ENCODE data around the gene NME7. TPM values are rescaled to one million over a fixed set of nuclear protein-coding genes. Genes with fewer than 3 reads are reported as not detected.
A peak's percentile ranks its signal among the peaks of the same experiment; 100 is the strongest.

Gene NME7
- total RNA-seq, 1 experiment from 2014 or later: 9.0 TPM

- CTCF ChIA-PET: no interaction called here
- POLR2A ChIA-PET: no interaction called here
- DNase-seq: no peak
- Mint-ChIP-seq H3K4me1 (ENCODE audit: low read depth, unreplicated experiment) (no peaks in the 10 kb centered on the region), H3K36me3 (ENCODE audit: insufficient read depth, unreplicated experiment) (no peaks in the 10 kb centered on the region), H3K27ac (ENCODE audit: unreplicated experiment) (no peak overlapping the region), H3K9me3 (ENCODE audit: unreplicated experiment) (peaks cover 29% of the 10 kb centered on the region), H3K4me3 (ENCODE audit: unreplicated experiment) (no peak overlapping the region), H3K27me3 (ENCODE audit: insufficient read depth, unreplicated experiment) (no peaks in the 10 kb centered on the region)
- no peaks in the 10 kb centered on the region for H3K27me3 ChIP-seq (replicated peaks; ENCODE audit: control insufficient read depth, insufficient read depth, low read length)
- H3K4me3 ChIP-seq (ENCODE audit: low read depth, low read length): no peak overlapping the region
- intact Hi-C loops (cut with micrococcal nuclease; ENCODE audit: unreplicated experiment): no loop called here
- H3K36me3 ChIP-seq (ENCODE audit: control insufficient read depth, insufficient read depth, low read length): no peaks in the 10 kb centered on the region
- H3K9me3 ChIP-seq: peaks cover 5% of the 10 kb centered on the region; the same call in 1 of the 2 replicates
- BruUV-seq (replicated peaks): no TSS peak
- H3K4me1 ChIP-seq: no peaks in the 10 kb centered on the region
- TF ChIP-seq CTCF (IDR thresholded peaks at IDR 0.05; ENCODE audit: insufficient read depth in 1 of 2, low read depth in 1 of 2, low read length in 1 of 2, severe bottlenecking in 1 of 2, unreplicated experiment in 1 of 2): no peak
Observed at GRCh38 chr1:169260478-169261151, 107.0 kb downstream of the NME7 start.

- BruUV-seq (replicated peaks): no TSS peak
- Mint-ChIP-seq H3K36me3 (ENCODE audit: insufficient read depth, unreplicated experiment) (no peaks in the 10 kb centered on the region), H3K4me1 (ENCODE audit: low read depth, unreplicated experiment) (no peaks in the 10 kb centered on the region), H3K9me3 (ENCODE audit: unreplicated experiment) (peaks cover 21% of the 10 kb centered on the region), H3K27ac (ENCODE audit: unreplicated experiment) (no peak overlapping the region), H3K27me3 (ENCODE audit: insufficient read depth, unreplicated experiment) (no peaks in the 10 kb centered on the region), H3K4me3 (ENCODE audit: unreplicated experiment) (no peak overlapping the region)
- Histone ChIP-seq H3K27me3 (replicated peaks; ENCODE audit: control insufficient read depth, insufficient read depth, low read length) (no peaks in the 10 kb centered on the region), H3K4me1 (no peaks in the 10 kb centered on the region), H3K9me3 (peaks cover 5% of the 10 kb centered on the region; the same call in 1 of the 2 replicates), H3K4me3 (ENCODE audit: low read depth, low read length) (no peak overlapping the region), H3K36me3 (ENCODE audit: control insufficient read depth, insufficient read depth, low read length) (no peaks in the 10 kb centered on the region)
- no peak for TF ChIP-seq CTCF (IDR thresholded peaks at IDR 0.05; ENCODE audit: insufficient read depth in 1 of 2, low read depth in 1 of 2, low read length in 1 of 2, severe bottlenecking in 1 of 2, unreplicated experiment in 1 of 2)
- intact Hi-C loops (cut with micrococcal nuclease; ENCODE audit: unreplicated experiment): no loop called here
- ChIA-PET CTCF (no interaction called here), POLR2A (no interaction called here)
- DNase-seq: no peak
Observed at GRCh38 chr1:169259816-169260215, 107.8 kb downstream of the NME7 start.

GRCh38 chr1:169250795-169251194, 116.8 kb downstream of the NME7 start:
- POLR2A ChIA-PET: no interaction called here
- H3K4me1 Mint-ChIP-seq (ENCODE audit: low read depth, unreplicated experiment): peaks cover 13% of the 10 kb centered on the region
- no peaks in the 10 kb centered on the region for H3K27me3 Mint-ChIP-seq (ENCODE audit: insufficient read depth, unreplicated experiment)
- no peak overlapping the region for H3K4me3 Mint-ChIP-seq (ENCODE audit: unreplicated experiment)
- CTCF ChIA-PET: no interaction called here
- Histone ChIP-seq H3K36me3 (ENCODE audit: control insufficient read depth, insufficient read depth, low read length) (no peaks in the 10 kb centered on the region), H3K9me3 (no peaks in the 10 kb centered on the region), H3K4me1 (peaks cover 14% of the 10 kb centered on the region), H3K27me3 (replicated peaks; ENCODE audit: control insufficient read depth, insufficient read depth, low read length) (no peaks in the 10 kb centered on the region), H3K4me3 (ENCODE audit: low read depth, low read length) (no peak overlapping the region)
- peak in 1 of 2 experiments; percentile 3 for DNase-seq
- no peak for TF ChIP-seq CTCF (IDR thresholded peaks at IDR 0.05; ENCODE audit: insufficient read depth in 1 of 2, low read depth in 1 of 2, low read length in 1 of 2, severe bottlenecking in 1 of 2, unreplicated experiment in 1 of 2)
- no peaks in the 10 kb centered on the region for H3K36me3 Mint-ChIP-seq (ENCODE audit: insufficient read depth, unreplicated experiment)
- H3K9me3 Mint-ChIP-seq (ENCODE audit: unreplicated experiment): no peaks in the 10 kb centered on the region
- peak overlapping the region; percentile 29 for H3K27ac Mint-ChIP-seq (ENCODE audit: unreplicated experiment)
- BruUV-seq (replicated peaks): no TSS peak
- intact Hi-C loops (cut with micrococcal nuclease; ENCODE audit: unreplicated experiment): no loop called here
